Measurements from ENCODE around the gene CORT. TPM values are rescaled to one million over a fixed set of nuclear protein-coding genes. Genes with fewer than 3 reads are reported as not detected.
"Not testable (repeated sequence)": the region's sequence is repeated elsewhere in the genome, so short reads cannot be mapped to it uniquely, and the experiment has no call there.

Gene CORT
- total RNA-seq, 1 donor from 2014 or later = not detected

DNA sequence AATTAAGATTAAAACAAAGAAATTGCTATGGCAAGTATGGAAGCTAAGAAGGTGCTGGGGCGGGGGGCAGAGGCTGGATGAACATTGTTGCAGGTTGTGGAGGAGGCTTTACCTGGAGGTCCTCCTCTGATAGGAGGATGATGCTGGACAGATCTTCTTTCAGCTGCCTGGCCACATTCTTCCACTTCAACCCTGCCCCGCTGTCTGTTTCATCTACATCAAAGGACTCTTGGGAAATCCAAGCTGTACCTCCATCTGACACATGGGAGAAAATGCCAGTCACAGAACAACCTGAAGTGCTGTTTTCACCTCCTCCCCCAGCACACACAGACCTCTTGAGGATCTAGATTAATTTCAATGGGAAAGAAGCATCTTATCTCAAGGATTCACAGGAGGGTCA, 17.2 kb downstream of the CORT start:
- H3K4me1 ChIP-seq = peaks cover 19% of the 10 kb centered on the region
- H3K4me3 ChIP-seq = no peak overlapping the region
- H3K27ac ChIP-seq = no peak overlapping the region
- TF ChIP-seq, protein P1, sequence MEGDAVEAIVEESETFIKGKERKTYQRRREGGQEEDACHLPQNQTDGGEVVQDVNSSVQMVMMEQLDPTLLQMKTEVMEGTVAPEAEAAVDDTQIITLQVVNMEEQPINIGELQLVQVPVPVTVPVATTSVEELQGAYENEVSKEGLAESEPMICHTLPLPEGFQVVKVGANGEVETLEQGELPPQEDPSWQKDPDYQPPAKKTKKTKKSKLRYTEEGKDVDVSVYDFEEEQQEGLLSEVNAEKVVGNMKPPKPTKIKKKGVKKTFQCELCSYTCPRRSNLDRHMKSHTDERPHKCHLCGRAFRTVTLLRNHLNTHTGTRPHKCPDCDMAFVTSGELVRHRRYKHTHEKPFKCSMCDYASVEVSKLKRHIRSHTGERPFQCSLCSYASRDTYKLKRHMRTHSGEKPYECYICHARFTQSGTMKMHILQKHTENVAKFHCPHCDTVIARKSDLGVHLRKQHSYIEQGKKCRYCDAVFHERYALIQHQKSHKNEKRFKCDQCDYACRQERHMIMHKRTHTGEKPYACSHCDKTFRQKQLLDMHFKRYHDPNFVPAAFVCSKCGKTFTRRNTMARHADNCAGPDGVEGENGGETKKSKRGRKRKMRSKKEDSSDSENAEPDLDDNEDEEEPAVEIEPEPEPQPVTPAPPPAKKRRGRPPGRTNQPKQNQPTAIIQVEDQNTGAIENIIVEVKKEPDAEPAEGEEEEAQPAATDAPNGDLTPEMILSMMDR (IDR thresholded peaks at IDR 0.05) = no peak
- intact Hi-C loops (cut with DNase I) = no loop called here
- no peaks in the 10 kb centered on the region for H3K9me3 ChIP-seq
- H3K36me3 ChIP-seq = peaks cover 72% of the 10 kb centered on the region
- no peak for ATAC-seq
- no peak for DNase-seq
- no peaks in the 10 kb centered on the region for H3K27me3 ChIP-seq (ENCODE audit: low read depth)

DNA sequence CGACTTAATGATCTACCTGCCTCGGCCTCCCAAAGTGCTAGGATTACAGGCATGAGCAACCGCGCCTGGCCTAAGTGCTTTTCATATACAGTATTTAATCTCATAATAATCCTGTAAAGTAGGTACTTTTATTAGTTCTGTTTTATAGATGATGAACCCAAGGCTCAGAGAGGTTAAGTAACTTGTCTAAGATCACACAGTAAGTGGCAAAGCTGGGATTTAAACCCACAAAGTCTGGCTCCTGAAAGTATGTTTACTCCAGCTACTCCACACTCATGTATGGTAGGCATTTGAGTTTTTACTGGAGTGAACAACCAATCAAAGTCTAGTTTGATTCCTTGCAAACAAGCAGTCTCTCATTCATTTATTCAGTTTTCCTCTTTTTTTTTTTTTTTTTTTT, 20.2 kb downstream of the CORT start:
- Histone ChIP-seq H3K36me3 (peaks cover 43% of the 10 kb centered on the region), H3K9me3 (no peaks in the 10 kb centered on the region), H3K27ac (no peak overlapping the region), H3K27me3 (ENCODE audit: low read depth) (no peaks in the 10 kb centered on the region), H3K4me1 (peaks cover 27% of the 10 kb centered on the region), H3K4me3 (no peak overlapping the region)
- TF ChIP-seq, protein P1 (IDR thresholded peaks at IDR 0.05) = no peak
- intact Hi-C loops (cut with DNase I) = no loop called here
- DNase-seq = no peak
- ATAC-seq = no peak

DNA sequence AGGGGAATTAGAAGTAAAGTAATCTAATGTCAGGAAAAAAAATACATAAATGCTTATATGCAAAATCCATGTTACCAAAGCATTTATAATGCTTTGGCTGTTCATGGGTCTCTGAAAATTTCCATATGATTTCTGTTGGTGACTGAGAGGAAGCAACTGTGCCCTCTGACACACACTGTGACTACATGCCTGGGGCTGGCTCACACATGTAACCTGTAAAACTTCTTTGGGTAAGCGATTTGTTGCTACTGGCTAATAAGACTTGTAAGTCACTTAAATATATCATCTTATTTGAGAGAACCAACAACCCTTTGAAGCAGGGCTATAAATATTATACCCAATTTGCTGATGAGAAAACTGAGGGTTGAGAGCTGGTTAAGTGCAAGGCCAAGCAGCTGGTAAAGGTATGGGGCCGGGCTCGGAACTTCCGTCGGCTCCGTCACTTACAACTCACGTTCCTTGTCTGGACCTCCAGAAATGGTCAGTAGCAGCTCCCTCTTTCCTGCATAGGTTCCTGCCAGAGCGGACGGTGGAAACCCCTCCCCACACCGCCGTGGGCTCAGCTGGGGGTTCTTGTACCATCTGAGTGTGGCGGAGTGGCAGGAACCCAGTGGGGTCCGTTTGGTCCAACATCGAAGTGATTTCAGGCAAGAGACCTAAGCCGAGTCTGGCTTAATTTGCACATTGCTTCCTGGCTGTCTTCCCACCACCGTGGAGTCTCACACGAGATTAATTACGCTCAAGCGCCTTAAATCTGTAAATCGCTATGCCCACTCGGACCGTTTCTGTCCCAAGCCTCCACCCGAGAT, 21.8 kb downstream of the CORT start:
- H3K36me3 ChIP-seq = peaks cover 27% of the 10 kb centered on the region
- DNase-seq (no peak), ATAC-seq (no peak)
- no peaks in the 10 kb centered on the region for H3K9me3 ChIP-seq
- intact Hi-C loops (cut with DNase I) = no loop called here
- peaks cover 39% of the 10 kb centered on the region for H3K4me1 ChIP-seq
- peak overlapping the region; percentile 77 for H3K27ac ChIP-seq
- peak overlapping the region; percentile 86 for H3K4me3 ChIP-seq
- no peaks in the 10 kb centered on the region for H3K27me3 ChIP-seq (ENCODE audit: low read depth)
- TF ChIP-seq, protein P1 (IDR thresholded peaks at IDR 0.05) = no peak

DNA sequence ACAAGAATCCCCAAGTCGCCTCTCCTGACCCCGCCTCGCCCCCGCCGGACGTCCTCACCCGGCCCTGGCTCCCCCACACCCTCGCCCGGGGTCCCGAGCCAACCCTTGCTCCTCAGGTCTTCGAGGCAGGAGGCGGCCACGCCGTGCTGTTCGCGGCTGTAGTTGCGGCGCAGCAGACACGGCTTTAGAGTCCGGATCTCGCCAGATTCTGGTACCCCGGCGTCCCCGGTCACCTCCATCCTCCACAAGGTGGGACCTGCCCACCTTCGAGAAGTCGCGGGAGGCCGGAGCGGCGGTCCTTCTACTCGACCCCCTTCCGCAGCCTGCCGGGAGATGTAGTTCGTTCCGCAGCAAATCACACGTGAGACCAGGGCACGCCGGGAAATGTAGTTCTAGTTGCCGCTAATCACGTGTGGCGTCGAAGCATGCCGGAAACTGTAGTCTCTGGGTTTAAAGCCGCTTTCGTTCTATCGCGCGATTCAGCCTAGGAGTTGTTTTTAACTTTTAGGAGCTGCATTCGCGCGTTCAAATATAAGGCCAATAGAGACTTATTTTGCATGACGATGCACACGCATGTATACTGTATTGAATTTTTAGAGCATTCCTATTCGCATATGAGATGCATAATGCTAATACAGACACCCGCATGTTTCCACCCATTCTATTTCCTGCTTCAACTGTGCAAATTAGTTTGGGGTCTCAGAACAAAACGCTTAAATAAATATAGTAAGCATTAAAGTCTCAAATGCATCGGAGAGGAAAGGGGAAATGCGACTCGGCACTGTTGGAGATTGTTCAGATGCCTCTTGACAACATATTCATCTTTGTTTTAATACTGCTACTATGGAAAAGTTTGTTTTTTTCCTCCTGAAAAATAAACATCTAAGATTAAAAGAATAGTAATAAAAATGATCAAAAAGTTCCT, 22.7 kb downstream of the CORT start, which contains the start of gene DFFA:
DFFA (minus strand) TSS at position 310 of the 925 bp plus-strand sequence; CDS start at position 239, 71 bp downstream.
- intact Hi-C loops (cut with DNase I) = no loop called here
- TF ChIP-seq, protein P1 (IDR thresholded peaks at IDR 0.05) = no peak
- peaks cover 43% of the 10 kb centered on the region for H3K4me1 ChIP-seq
- H3K27ac ChIP-seq = peak within 1 kb of the TSS; percentile 77
- peak; percentile 95 for DNase-seq
- no peaks in the 10 kb centered on the region for H3K9me3 ChIP-seq
- H3K36me3 ChIP-seq = peaks cover 18% of the 10 kb centered on the region
- ATAC-seq = peak; percentile 92 to 94
- peak within 1 kb of the TSS; percentile 86 for H3K4me3 ChIP-seq
- H3K27me3 ChIP-seq (ENCODE audit: low read depth) = no peaks in the 10 kb centered on the region

DNA sequence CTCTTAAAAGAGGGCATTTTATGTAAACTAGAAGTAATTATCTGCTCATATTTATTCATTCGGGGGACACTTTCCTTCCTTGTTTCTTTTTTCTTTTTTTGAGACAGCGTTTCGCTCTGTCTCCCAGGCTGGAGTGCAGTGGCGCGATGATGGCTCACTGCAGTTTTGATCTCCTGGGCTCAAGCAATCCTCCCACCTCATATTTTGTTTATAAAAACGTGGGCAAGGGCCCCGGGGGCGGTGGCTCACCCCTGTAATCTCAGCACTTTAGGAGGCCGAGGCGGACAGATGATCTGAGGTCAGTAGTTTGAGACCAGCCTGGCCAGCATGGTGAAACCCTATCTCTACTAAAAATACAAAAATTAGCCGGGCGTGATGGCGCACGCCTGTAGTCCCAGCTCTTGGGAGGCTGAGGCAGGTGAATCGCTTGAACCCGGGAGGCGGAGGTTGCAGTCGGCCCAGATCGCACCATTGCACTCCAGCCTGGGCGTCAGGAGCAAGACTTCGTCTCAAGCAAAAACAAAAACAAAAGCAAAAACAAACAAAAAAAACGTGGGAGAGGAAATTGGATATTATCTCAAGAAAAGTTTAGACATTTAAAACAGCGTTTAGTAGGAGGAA, 23.4 kb downstream of the CORT start:
- peak overlapping the region; percentile 77 for H3K27ac ChIP-seq
- intact Hi-C loops (cut with DNase I) = no loop called here
- TF ChIP-seq, protein P1 (IDR thresholded peaks at IDR 0.05) = no peak
- peaks cover 11% of the 10 kb centered on the region for H3K36me3 ChIP-seq
- H3K4me3 ChIP-seq = peak overlapping the region; percentile 86
- no peak for DNase-seq
- H3K27me3 ChIP-seq (ENCODE audit: low read depth) = no peaks in the 10 kb centered on the region
- no peak for ATAC-seq
- no peaks in the 10 kb centered on the region for H3K9me3 ChIP-seq
- peaks cover 49% of the 10 kb centered on the region for H3K4me1 ChIP-seq

DNA sequence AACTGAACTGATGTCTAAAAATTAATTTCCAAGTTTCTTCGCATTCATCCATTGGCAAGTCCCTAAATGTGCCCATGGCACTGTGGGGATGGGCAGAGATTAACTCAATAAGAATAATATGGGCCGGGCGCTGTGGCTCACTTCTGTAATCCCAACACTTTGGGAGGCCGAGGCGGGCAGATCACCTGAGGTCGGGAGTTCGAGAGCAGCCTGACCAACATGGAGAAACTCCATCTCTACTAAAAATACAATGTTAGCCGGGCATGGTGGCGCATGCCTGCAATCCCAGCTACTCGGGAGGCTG, 24.4 kb downstream of the CORT start:
- peaks cover 49% of the 10 kb centered on the region for H3K4me1 ChIP-seq
- H3K4me3 ChIP-seq = peak overlapping the region; percentile 98
- H3K36me3 ChIP-seq; ATAC-seq; H3K27me3 ChIP-seq (ENCODE audit: low read depth); DNase-seq; intact Hi-C loops (cut with DNase I); H3K9me3 ChIP-seq: not testable (repeated sequence)
- H3K27ac ChIP-seq = peak overlapping the region; percentile 82
